Parathyroid adenoma (tissue), 2 donors: ENCODE data around the gene MPPED1.

Experiments
- H2AFZ ChIP-seq: fragments of 300-600 bp; sonication (generic); one replicate; pipeline ENCODE4 v1.7.0; 2017; ENCODE audit warnings: antibody characterized with exemption, mild to moderate bottlenecking
- H3K27ac ChIP-seq: fragments of 300-600 bp; sonication (generic); one replicate; pipeline ENCODE4 v1.7.0; 2017
- H3K27me3 ChIP-seq: fragments of 300-600 bp; sonication (generic); one replicate; pipeline ENCODE4 v1.7.0; 2017; ENCODE audit warnings: low read length; ENCODE audit not compliant: control insufficient read depth, insufficient read depth
- H3K36me3 ChIP-seq: fragments of 300-600 bp; sonication (generic); one replicate; pipeline ENCODE4 v1.7.0; 2017; ENCODE audit warnings: low read length; ENCODE audit not compliant: control insufficient read depth, insufficient read depth
- H3K4me1 ChIP-seq: fragments of 300-600 bp; sonication (generic); one replicate; pipeline ENCODE4 v1.7.0; 2017; ENCODE audit warnings: control low read depth
- H3K4me2 ChIP-seq: fragments of 300-600 bp; sonication (generic); one replicate; pipeline ENCODE4 v1.7.0; 2017; ENCODE audit warnings: low read length
- H3K4me3 ChIP-seq: fragments of 300-600 bp; sonication (generic); one replicate; pipeline ENCODE4 v1.7.0; 2017; ENCODE audit warnings: low read depth, low read length
- H3K79me2 ChIP-seq: fragments of 300-600 bp; sonication (generic); one replicate; pipeline ENCODE4 v1.7.0; 2017; ENCODE audit warnings: control low read depth
- H3K9ac ChIP-seq: fragments of 300-600 bp; sonication (generic); one replicate; pipeline ENCODE4 v1.7.0; 2017; ENCODE audit warnings: mild to moderate bottlenecking
- H3K9me3 ChIP-seq: fragments of 300-600 bp; sonication (generic); one replicate; pipeline ENCODE4 v1.7.0; 2017; ENCODE audit warnings: low read length; ENCODE audit not compliant: control insufficient read depth
- CTCF ChIP-seq: fragments of 300-600 bp; sonication (generic); IDR thresholded peaks from one replicate; pipeline ENCODE4 v1.7.0; 2017; ENCODE audit warnings: antibody characterized with exemption, mild to moderate bottlenecking
- donor health status: primary hyperparathyroidism.

Gene MPPED1

GRCh38 chr22:43554694-43555365 lies 143.0 kb downstream of the MPPED1 start:
- Histone ChIP-seq H3K4me2 (no peak overlapping the region), H3K4me1 (no peaks in the 10 kb centered on the region), H3K36me3 (no peaks in the 10 kb centered on the region), H3K27ac (no peak overlapping the region), H3K79me2 (no peaks in the 10 kb centered on the region), H2AFZ (no peak overlapping the region), H3K27me3 (no peaks in the 10 kb centered on the region), H3K4me3 (no peak overlapping the region), H3K9me3 (no peaks in the 10 kb centered on the region), H3K9ac (no peak overlapping the region)
- TF ChIP-seq CTCF, result no peak

GRCh38 chr22:43555561-43556515 lies 144.0 kb downstream of the MPPED1 start:
- no peaks in the 10 kb centered on the region for H3K4me1 ChIP-seq

More at GRCh38 chr22:43555561-43556515, 144.0 kb downstream of the MPPED1 start:
- Histone ChIP-seq H3K27ac (no peak overlapping the region), H3K4me2 (no peak overlapping the region), H2AFZ (no peak overlapping the region), H3K4me3 (no peak overlapping the region), H3K9ac (no peak overlapping the region), H3K36me3 (no peaks in the 10 kb centered on the region), H3K79me2 (no peaks in the 10 kb centered on the region), H3K27me3 (no peaks in the 10 kb centered on the region), H3K9me3 (no peaks in the 10 kb centered on the region)
- TF ChIP-seq CTCF, result no peak
